ENCODE data around the gene DIP2C. TPM values are rescaled to one million over a fixed set of nuclear protein-coding genes. Genes with fewer than 3 reads are reported as not detected.
A peak's percentile ranks its signal among the peaks of the same experiment; 100 is the strongest.

The DIP2C gene
- total RNA-seq, 1 donor from 2014 or later, result 52.6 TPM

DNA sequence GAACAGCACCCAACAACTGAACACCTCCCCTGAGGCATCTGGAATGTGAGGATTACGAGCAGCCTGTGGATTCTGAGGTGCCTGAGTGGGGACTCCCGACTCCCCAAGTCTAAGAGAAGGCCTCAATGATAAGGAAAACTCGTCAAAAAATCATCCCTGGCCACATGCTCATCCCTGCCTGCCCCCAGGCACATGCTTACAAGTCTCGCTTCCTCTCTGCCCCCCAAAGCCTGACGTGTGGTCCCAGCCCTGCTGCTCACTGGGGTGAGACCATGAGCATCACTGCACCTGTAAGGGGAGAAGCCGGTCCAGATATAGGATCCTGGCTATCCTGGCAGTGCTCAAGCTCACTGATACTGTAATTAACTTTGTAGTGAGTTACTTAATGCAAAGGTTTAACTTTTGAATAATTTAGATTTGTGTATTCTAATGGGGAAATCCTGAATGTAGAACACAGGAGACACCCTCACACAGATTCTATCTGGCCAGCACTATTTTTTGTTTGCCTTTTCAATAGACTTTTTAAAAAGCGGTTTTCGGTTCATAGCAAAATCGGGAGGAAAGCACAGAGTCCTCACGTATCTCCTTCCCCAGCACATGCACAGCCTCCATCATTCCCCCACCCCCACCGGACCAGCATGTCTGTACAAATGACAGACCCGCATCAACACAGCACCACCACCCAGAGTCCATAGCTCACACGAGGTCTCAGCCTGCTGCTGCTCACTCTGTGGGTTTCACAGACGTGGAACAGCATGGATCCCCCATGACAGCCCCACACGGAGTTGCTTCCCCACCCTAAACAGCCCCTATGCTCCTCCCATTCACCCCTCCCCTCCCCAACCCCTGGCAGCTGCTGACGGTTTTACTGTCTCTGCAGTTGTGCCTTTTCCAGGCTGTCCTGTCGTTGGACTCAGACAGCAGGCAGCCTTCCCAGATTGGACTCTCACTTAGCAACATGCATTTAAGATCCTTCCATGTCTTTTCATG, 167.9 kb downstream of the DIP2C start:
- H3K27ac Mint-ChIP-seq (ENCODE audit: unreplicated experiment), result peak overlapping the region; percentile 76
- H3K36me3 Mint-ChIP-seq (ENCODE audit: unreplicated experiment), result no peaks in the 10 kb centered on the region
- peaks cover 67% of the 10 kb centered on the region for H3K4me1 Mint-ChIP-seq (ENCODE audit: low read depth, unreplicated experiment)
- peaks cover 16% of the 10 kb centered on the region for H3K9me3 Mint-ChIP-seq (ENCODE audit: unreplicated experiment)
- DNase-seq, result peak; percentile 55
- no peak for TF ChIP-seq CTCF (IDR thresholded peaks at IDR 0.05; ENCODE audit: partially characterized antibody, unreplicated experiment)
- H3K27me3 Mint-ChIP-seq (ENCODE audit: unreplicated experiment), result peaks cover 16% of the 10 kb centered on the region
- H3K4me3 Mint-ChIP-seq (ENCODE audit: unreplicated experiment), result peak overlapping the region; percentile 75

GRCh38 chr10:520402-520787, 169.1 kb downstream of the DIP2C start:
- H3K4me3 Mint-ChIP-seq (ENCODE audit: unreplicated experiment), result peak overlapping the region; percentile 75
- H3K36me3 Mint-ChIP-seq (ENCODE audit: unreplicated experiment), result no peaks in the 10 kb centered on the region
- DNase-seq, result peak; percentile 71
- peaks cover 16% of the 10 kb centered on the region for H3K27me3 Mint-ChIP-seq (ENCODE audit: unreplicated experiment)
- peaks cover 67% of the 10 kb centered on the region for H3K4me1 Mint-ChIP-seq (ENCODE audit: low read depth, unreplicated experiment)
- H3K9me3 Mint-ChIP-seq (ENCODE audit: unreplicated experiment), result peaks cover 15% of the 10 kb centered on the region
- H3K27ac Mint-ChIP-seq (ENCODE audit: unreplicated experiment), result peak overlapping the region; percentile 76
- no peak for TF ChIP-seq CTCF (IDR thresholded peaks at IDR 0.05; ENCODE audit: partially characterized antibody, unreplicated experiment)

DNA sequence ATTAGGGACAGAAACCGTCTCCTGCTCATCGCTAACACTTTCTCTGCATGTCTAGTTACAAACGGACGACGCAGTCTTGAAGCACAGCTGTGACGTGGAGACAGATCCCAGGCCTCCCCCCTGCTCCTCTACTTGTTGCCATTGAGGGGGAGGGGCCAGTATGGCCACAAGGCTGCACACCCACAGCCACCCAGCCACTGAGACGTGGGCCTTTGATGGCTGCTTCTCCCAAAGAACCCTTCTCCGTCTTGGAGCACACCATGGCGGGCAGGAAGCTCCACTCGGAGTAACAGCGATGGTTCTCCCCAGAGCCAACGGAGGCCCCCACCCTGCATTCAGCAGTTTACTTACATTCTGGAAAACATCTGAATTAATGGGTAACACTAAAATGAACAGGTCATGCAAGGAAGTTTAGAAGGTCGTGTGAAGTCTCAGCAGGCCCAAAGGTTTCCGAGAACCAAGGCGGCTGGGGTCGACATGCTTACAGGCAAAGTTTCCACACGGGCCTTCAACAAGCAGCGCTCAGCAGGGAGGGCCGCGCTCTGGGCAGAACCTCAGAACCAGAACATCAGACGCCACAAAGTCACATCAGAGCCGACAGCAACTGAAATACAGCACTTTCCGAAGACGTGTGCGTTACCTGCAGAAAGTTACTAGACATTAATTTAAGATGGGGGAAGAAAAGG, 169.6 kb downstream of the DIP2C start:
- Mint-ChIP-seq H3K36me3 (ENCODE audit: unreplicated experiment) (no peaks in the 10 kb centered on the region), H3K4me3 (ENCODE audit: unreplicated experiment) (peak overlapping the region; percentile 30), H3K27ac (ENCODE audit: unreplicated experiment) (peak overlapping the region; percentile 73), H3K4me1 (ENCODE audit: low read depth, unreplicated experiment) (peaks cover 65% of the 10 kb centered on the region), H3K27me3 (ENCODE audit: unreplicated experiment) (peaks cover 16% of the 10 kb centered on the region), H3K9me3 (ENCODE audit: unreplicated experiment) (peaks cover 15% of the 10 kb centered on the region)
- TF ChIP-seq CTCF (IDR thresholded peaks at IDR 0.05; ENCODE audit: partially characterized antibody, unreplicated experiment), result no peak
- no peak for DNase-seq

DNA sequence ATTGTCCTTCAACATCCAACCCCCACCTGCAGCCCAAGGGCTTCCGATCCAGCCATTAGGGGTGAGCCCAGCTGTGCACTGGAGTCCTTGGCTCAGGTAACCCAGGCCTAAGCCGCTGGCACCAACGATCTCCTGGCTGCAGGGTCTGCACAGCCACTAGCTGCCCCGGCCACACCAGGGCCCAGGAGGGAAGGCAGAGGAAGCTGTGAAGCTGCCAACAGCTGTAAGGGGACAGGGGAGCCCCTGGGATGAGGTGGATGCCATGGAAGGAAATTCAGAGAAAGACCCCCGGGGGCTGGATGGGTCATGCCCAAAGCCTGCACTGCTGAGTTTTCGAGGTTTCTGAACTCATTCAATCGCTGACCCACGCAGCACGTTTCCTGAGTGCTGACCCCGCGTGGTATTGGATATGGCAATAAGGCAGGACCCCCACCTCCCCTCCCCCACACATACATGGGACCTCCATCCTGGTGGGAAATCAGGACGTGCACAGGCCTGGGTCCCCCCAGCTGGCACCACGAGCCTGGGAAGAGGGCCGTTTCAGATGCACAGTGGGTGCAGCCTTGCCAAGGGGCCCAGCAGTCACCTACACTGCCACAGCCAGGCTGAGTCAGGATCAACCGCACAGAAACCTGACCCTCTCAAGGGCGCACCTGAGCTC, 170.3 kb downstream of the DIP2C start:
- DNase-seq, result no peak
- Mint-ChIP-seq H3K27me3 (ENCODE audit: unreplicated experiment) (peaks cover 16% of the 10 kb centered on the region), H3K27ac (ENCODE audit: unreplicated experiment) (peak overlapping the region; percentile 69), H3K4me3 (ENCODE audit: unreplicated experiment) (peak overlapping the region; percentile 71), H3K36me3 (ENCODE audit: unreplicated experiment) (no peaks in the 10 kb centered on the region), H3K4me1 (ENCODE audit: low read depth, unreplicated experiment) (peaks cover 67% of the 10 kb centered on the region), H3K9me3 (ENCODE audit: unreplicated experiment) (peaks cover 15% of the 10 kb centered on the region)
- TF ChIP-seq CTCF (IDR thresholded peaks at IDR 0.05; ENCODE audit: partially characterized antibody, unreplicated experiment), result no peak

All from glutamatergic neuron (in vitro differentiated cells).